HG03575 (cell line): ENCODE results near the gene LHPP.

Experiments used
- ATAC-seq: cut with Tn5 transposase; IDR thresholded peaks from one replicate; pipeline ENCODE4 v1.9.1; 2021; ENCODE audit not compliant: unreplicated experiment, insufficient number of reproducible peaks, low FRiP score; ENCODE audit errors: extremely low read depth

Gene LHPP

DNA sequence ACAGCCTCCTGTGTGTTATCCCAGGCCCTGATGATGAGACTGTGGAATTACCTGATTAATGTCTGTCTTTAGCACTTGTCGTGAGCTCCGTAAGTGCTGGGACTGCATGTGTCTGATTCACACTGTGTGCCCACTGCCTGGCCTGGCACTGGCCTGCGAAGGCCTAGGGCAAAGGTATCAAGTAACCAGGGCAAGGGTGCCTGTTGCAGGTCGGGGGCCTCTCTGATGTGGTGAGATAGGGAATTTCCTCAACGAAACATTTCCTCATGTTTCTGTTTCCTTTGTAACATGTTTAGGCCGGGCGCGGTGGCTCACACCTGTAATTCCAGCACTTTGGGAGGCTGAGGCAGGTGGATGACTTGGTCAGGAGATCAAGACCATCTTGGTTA is 50.4 kb downstream of the LHPP start:
- no peak for ATAC-seq

GRCh38 chr10:124512600-124512999 is 51.0 kb downstream of the LHPP start:
- no peak for ATAC-seq

DNA sequence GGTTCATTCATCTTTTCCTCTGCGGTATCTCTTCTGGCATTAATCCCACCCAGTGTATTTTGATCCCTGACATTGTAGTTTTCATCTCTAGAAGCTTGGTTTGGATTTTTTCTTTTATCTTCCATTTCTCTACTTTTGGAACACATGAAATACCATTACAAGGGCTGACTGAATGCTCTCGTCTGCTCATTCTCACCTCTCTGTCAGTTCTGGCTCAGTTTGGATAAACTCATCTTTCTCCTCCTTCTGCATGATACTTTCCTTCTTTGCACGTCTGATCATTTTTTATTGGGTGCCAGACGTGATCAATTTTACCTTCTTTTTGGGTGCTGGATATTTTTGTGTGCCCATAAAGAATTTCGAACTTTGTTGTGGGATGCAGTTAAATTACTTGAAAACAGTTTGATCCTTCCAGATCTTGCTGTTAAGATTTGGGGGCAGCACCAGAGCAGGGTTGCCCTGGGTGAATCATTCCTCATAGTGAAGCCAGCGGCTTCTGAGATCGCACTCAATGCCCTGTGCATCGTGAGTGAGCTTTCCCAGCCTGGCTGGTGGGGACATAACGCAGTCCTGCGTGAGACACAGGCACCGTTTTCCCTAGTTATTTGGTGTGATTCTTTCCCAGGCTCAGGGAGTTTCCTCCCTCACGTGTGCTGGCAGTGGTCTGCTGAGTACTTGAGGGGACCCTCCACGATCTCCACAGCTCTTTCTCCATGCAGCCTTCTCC is 53.8 kb downstream of the LHPP start:
- ATAC-seq, result no peak

DNA sequence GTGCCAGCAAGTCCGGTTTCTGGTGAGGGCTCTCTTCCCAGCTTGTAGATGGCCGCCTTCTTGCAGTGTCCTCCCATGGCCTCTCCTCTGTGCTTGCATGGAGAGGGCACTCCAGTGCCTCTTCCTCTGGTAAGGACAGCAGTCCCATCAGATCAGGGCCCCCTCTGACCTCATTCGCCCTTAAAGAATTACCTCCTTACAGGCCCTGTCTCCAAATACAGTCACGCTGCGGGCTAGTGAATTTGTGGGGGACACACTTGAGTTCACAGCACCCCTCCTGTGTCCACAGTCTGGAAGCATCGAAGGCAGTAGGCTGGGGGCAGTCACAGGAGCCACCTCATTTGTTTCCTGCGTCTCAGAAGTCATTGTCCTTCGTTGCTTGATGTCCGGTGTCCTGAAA is 54.6 kb downstream of the LHPP start:
- no peak for ATAC-seq

- ATAC-seq, result no peak
Measured at GRCh38 chr10:124516746-124517397, 55.2 kb downstream of the LHPP start.

GRCh38 chr10:124517461-124517860 is 55.8 kb downstream of the LHPP start:
- ATAC-seq, result no peak

DNA sequence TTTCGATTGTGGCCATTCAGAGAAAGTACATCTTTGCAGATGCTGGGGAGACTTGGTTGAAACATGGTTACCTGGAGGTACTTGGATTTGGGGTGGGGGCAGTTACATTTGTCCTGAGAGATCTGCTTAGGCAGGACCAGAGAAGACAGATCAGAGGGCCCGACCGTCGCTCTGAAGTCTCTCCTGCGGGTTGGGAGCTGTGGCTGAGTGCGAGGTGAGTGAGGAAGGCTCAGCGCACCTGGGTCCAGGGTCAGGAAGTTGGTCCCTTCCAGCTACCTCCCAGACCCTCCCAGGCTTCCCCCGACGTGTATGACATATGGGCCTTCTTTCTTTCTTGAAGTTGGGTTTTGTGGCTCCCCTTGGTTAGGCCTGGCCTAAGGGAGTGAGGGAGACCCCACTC is 56.3 kb downstream of the LHPP start:
- ATAC-seq, result no peak

GRCh38 chr10:124518366-124518765 is 56.7 kb downstream of the LHPP start:
- no peak for ATAC-seq

GRCh38 chr10:124520558-124521428 is 59.2 kb downstream of the LHPP start:
- ATAC-seq, result no peak

GRCh38 chr10:124521429-124521871 is 59.8 kb downstream of the LHPP start:
- ATAC-seq, result no peak

- no peak for ATAC-seq
Measured at GRCh38 chr10:124522131-124522932, 60.7 kb downstream of the LHPP start.

- ATAC-seq, result no peak
Measured at GRCh38 chr10:124522933-124523871, 61.6 kb downstream of the LHPP start.

DNA sequence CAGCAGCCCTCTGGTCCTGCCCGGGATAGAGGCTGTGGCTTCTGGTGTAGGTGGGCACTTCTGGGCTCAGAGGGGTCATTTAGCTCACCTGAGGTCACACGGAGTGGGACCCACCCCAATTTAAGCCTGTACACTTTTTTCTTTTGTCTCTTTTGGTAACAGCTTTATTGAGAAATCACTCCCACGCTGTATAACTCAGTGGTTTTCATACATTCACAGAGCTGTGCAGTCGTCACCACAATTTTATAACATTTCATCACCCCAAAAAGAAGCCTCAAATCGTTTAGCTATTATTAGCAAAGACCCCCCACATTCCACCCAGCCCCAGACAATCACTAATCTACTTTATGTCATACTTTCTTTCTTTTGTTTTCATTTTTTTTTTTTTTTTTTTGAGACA is 62.3 kb downstream of the LHPP start:
- no peak for ATAC-seq

DNA sequence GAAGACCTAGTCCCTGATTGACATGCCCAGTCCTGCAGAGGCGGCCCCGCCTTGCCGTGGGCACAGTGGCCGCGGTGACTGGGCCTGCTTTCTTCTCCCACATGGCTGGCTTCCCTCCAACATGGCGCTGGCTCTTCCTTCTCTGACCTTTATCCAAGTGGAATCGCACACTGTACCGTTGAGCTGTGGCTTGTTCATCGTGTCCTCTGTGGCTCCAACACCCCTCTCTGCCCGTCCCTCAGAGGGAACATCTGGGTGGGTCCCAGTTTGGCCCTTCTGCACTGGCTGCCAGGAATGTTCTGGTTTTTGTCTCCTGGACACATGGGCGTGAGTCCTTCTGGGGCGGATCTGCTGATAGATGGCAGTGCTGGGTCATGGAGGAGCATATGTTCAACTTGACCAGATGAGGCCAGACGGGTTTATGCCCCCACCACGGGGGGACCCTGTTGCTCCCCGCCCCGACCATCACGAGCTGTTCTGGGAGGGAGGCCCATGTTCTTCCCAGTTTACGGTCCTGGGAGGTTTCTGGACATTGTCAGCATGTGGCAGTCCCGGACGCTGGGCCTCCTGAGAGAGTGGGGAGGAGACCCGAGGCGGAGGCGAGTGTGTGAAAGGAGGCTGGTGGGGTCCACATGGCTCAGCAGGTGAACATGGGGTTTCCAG is 63.5 kb downstream of the LHPP start:
- ATAC-seq, result no peak

GRCh38 chr10:124525751-124526600 is 64.4 kb downstream of the LHPP start:
- ATAC-seq, result no peak

DNA sequence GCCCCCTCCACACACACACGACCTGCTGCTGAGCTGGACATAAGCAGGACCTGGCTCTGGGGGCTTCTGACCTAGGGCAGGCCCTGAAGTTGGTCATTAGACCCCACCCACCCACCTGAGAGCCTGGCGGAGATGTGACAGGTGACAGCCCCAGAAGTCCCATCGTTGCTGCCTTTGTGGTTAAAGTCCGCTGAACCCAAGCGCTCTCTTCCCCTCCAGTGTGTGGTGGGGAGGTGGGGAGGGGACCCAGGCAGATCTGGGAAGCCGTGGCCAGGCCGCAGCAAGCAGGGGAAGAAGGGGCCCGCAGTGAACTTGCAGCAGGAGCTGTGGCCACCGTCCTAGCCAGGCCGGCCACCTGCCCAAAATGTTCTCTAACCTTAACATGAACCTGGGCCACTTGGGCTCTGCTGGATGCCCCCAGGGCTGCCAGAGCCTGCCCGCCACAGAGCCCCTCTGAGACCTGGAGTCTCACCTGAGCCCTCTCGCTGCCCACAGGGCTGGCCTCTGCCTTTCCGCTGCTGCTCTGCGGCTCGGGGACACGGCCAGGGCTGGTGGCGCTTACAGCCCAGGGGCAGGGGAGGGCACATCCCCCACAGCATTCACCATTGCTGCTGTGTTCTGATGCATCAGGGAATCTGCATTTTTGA is 65.1 kb downstream of the LHPP start:
- no peak for ATAC-seq
